Esophagus squamous epithelium (tissue), 4 donors: ENCODE measurements around the gene GFPT1.

Experiments
- CTCF ChIP-seq, 6 experiments: fragments of 450-650 bp in 4 of 6; fragments of 200-600 bp in 2 of 6; sonication (generic) in 2 of 6; IDR thresholded peaks; one replicate each; pipeline ENCODE4 v1.5.1; 2016 to 2019; ENCODE audit warnings: antibody characterized with exemption in 6 of 6, mild to moderate bottlenecking in 4 of 6, moderate library complexity in 4 of 6
- POLR2A ChIP-seq, 4 donors: fragments of 450-650 bp; IDR thresholded peaks; one replicate each; pipeline ENCODE4 v1.6.1; 2017; ENCODE audit warnings: antibody characterized with exemption in 4 of 4, mild to moderate bottlenecking in 4 of 4, moderate library complexity in 3 of 4

- TF ChIP-seq POLR2A (IDR thresholded peaks at IDR 0.05) = no peak
- no peak for TF ChIP-seq CTCF (IDR thresholded peaks at IDR 0.05)
Observed at GRCh38 chr2:69359371-69359770, 27.7 kb downstream of the GFPT1 start.
